Measurements from ENCODE around the gene CACNA2D1.

DNA sequence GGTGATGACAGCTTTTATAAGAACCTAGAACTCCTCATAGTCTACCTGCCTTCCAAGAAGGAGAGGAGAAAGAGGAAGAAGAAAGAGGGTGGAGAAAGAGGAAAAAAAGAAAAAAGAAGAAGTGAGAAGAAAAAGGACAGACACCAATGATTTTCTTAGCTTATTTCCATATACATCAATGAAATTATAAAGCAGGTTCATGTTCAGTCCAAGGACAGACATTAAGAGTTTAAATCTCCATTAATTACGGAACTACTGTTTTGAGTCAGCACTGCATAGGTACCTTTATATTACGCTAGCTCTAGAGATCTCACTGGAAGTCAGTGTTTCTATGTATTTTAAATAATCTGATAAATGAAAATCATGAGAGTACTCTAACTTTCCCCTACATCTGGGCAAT, 364.8 kb downstream of the CACNA2D1 start:
- TF ChIP-seq, protein P1, sequence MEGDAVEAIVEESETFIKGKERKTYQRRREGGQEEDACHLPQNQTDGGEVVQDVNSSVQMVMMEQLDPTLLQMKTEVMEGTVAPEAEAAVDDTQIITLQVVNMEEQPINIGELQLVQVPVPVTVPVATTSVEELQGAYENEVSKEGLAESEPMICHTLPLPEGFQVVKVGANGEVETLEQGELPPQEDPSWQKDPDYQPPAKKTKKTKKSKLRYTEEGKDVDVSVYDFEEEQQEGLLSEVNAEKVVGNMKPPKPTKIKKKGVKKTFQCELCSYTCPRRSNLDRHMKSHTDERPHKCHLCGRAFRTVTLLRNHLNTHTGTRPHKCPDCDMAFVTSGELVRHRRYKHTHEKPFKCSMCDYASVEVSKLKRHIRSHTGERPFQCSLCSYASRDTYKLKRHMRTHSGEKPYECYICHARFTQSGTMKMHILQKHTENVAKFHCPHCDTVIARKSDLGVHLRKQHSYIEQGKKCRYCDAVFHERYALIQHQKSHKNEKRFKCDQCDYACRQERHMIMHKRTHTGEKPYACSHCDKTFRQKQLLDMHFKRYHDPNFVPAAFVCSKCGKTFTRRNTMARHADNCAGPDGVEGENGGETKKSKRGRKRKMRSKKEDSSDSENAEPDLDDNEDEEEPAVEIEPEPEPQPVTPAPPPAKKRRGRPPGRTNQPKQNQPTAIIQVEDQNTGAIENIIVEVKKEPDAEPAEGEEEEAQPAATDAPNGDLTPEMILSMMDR (IDR thresholded peaks at IDR 0.05; ENCODE audit: low read depth, low read length): no peak
- no peak for TF ChIP-seq POLR2A (IDR thresholded peaks at IDR 0.05; ENCODE audit: extremely low read depth, insufficient read length)
